Hematopoietic multipotent progenitor cell treated with erythropoietin and hydrocortisone succinate and interleukin-3 and kit ligand, for 15 days (in vitro differentiated cells): ENCODE data around the gene SPEM3.
"Not testable (repeated sequence)": the region's sequence is repeated elsewhere in the genome, so short reads cannot be mapped to it uniquely, and the experiment has no call there.

Experiments
- DNase-seq: peaks from one replicate; pipeline ENCODE4 v3.0.0-alpha.2; 2015; ENCODE audit warnings: low spot score

Gene SPEM3

DNA sequence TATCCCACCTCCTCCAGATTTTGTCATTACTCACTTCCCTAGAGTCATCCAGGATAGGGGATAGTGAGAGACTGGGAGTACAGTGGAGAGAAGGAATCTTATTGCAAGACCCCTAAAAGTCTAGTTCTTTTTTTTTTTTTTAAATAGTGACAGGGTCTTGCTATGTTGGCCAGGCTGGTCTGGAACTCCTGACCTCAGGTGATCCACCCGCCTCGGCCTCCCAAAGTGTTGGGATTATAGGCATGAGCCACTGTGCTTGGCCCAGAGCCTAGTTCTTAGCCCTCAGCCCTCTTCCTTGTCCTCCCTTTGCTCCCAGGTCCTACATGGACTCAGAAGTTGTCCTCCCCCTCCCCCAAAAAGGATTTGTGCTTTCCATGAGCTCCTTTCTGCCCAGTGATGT lies 13.5 kb downstream of the SPEM3 start:
- DNase-seq, result no peak

GRCh38 chr17:7443499-7444485 lies 15.1 kb downstream of the SPEM3 start:
- DNase-seq, result no peak

DNA sequence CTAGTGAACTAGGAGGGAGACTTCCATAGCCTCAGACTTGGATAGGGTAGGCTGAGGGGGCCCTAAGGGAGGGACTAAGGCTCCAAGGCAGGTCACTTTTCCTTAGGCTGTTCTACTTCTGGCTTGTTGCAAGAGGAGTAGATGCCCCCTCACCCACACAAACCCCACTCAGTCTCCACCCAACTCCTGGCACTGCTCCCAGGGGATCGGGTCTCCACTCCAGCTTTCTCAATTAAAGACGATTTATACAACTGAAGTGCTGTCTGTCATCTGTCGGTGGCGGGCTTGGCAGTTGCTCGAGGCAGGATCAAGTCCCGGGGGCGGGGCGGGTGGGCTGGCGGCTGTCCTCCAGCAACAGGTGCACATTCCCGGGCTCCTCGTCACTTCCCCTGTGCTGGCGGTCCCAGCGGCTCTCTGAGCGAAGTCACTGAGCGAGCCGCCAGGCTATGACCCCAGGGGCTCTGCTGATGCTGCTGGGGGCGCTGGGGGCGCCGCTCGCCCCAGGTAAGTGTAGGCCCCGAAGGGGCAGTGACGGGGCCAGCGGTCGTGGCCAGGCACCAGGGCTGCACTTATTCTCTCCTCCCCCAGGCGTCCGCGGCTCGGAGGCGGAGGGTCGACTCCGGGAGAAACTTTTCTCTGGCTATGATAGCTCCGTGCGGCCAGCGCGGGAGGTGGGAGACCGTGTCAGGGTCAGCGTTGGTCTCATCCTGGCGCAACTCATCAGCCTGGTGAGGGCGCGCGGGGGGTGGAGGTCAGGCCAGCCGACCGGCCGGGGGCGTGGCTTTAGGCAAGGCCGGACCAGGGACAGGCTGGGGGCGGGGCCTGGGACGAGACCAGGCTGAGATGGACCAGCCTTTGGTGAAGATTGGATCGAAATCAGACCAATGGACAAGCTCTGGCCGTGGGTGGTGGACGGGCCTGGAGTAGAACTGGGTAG lies 16.3 kb downstream of the SPEM3 start, which contains the start of gene CHRNB1:
TSS of gene CHRNB1 (plus strand) at position 380 of the 937 bp plus-strand sequence. CDS start at position 447, 67 bp downstream.
- peak; percentile 30 for DNase-seq

GRCh38 chr17:7445619-7445968 lies 16.9 kb downstream of the SPEM3 start:
- DNase-seq, result no peak

DNA sequence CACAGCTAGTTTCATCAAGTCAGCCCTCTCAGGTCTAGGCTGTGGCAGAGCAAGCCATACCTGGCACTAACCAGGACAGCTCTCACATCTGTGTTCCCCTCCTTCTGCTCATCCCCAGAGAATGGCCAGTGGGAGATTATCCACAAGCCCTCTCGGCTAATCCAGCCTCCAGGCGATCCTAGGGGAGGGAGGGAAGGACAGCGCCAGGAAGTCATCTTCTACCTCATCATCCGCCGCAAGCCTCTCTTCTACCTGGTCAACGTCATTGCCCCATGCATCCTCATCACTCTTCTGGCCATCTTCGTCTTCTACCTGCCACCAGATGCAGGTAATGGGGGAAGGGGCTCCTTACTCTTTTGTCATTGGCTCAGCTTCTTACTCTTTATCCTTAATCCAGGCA lies 19.8 kb downstream of the SPEM3 start:
- no peak for DNase-seq

- no peak for DNase-seq
Measured at GRCh38 chr17:7459961-7460545, 31.4 kb downstream of the SPEM3 start.

GRCh38 chr17:7460850-7461660 lies 32.4 kb downstream of the SPEM3 start:
- DNase-seq, result no peak

DNA sequence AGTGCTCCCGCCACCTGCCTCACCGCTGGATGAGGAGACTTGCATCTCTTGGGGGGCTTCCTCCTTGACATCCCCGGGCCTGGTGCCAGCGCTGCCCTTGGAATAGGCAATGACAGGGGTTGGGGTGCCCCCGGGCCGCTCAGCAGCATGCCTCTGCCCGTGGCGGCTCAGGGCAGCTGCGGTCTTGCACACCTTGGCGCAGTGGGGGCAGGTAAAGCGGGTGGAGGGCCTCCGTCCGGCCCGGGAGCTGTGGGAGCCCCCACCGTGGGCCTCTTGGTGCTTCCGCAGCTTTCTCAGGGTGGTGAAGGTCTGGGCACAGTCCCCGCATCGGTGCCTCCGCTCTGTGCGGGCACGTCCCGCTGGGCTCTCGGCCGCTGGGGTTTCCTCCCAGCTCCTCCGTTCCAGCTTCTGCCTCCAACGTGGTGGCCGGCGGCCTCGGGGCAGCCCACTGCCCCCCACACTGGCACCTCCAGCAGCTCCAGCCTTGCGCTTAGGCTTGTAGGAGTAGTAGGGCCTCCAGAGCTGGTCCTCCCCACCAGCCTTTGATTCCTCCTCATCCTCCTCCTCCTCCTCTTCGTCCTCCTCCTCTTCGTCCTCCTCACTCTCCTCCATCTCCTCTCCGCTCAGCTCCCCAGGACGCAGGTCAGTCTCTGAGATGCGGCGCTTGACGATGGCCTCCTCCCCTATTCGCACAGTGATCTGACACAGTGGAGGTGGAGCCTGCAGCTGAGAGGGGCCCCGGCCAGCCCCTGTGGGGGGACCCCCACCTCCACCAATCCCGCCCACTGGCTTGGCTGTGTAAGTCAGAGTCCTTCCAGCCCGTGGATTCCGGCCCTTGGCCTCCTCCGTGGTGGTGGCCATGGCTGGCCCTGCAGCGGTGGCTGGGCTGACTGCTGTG lies 34.1 kb downstream of the SPEM3 start:
- no peak for DNase-seq

- DNase-seq, result no peak
Measured at GRCh38 chr17:7463372-7463846, 34.8 kb downstream of the SPEM3 start.

DNA sequence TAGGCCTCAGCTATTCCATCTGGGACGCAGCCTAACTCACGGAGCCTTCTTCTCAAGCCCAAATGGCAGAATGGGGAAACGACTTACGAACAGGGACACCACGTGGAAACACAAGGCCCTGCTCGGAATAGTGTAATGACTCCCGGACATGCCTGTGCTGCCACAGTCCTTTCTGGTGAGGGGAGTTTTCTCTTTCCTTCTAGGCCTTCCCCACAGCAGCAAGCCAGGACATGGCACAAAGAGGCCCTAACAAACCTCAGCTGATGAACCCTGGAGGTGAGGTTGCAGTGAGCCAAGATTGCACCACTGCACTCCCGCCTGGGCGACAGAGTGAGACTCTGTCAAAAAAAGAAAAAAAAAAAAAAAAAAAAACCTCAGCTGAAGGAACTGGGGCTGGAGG lies 35.4 kb downstream of the SPEM3 start:
- no peak for DNase-seq

GRCh38 chr17:7465597-7466275 lies 37.1 kb downstream of the SPEM3 start:
- DNase-seq, result no peak

GRCh38 chr17:7466318-7466638 lies 37.6 kb downstream of the SPEM3 start:
- no peak for DNase-seq

GRCh38 chr17:7466639-7467341 lies 38.1 kb downstream of the SPEM3 start:
- DNase-seq, result peak; percentile 51

DNA sequence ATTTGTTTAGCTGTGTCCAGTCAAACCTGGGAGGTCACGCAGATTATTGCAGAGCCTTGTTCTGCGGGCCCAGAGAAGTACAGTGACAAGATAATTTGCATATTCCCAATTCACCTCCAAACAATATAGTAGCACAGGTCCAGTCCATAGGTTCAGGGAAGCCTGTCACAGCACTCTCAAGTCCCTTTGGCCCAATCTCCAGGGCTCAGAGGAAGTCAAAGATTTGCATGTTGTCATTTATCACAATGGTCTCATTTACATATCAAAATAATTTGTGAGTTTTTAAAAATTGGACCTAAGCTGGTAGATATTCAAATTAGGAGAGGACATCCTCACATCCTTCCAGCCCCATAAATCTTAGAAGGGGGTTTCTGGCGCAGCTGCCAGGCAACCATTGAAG lies 38.8 kb downstream of the SPEM3 start:
- DNase-seq, result no peak

DNA sequence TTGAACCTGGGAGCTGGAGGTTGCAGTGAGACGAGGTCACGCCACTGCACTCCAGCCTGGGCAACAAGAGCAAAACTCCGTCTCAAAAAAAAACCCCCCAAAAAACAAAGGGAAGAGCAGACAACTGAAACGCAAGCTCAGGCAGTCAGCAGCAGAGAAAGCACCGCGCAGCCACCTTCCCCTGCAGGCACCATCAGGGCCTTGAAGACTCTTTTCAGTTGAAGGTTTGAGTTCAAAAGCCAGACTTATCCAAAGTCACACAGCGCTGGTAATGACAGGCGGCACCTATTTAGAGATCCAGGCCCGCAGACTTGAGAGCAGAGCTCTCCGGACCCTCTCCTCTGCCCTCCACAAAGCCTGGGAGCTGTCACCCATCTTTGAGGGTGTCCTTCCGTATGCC lies 39.6 kb downstream of the SPEM3 start:
- DNase-seq, result no peak

DNA sequence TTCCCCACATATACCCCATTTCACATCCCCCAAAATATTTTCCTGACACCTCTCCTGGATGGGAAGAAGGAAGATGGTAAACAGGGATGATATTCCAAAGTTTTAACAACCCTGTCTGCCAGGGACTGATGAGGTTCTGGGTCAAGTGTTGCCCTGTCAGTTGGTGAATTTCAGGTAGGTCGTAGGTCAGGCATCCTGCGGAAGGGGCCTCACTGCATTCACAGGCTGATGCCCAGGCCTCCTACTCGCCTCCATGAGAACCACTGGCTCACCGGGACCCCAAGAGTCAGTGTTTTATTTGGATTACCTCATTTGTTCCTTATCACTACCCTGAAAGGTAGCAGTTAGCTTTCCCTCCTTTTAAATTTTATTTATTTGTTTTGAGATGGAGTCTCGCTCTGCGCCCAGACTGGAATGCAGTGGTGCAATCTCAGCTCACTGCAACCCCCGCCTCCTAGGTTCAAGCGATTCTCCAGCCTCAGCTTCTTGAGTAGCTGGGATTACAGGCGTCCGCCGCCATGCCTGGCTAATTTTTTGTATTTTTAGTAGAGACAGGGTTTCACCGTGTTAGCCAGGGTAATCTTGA lies 40.2 kb downstream of the SPEM3 start:
- no peak for DNase-seq

DNA sequence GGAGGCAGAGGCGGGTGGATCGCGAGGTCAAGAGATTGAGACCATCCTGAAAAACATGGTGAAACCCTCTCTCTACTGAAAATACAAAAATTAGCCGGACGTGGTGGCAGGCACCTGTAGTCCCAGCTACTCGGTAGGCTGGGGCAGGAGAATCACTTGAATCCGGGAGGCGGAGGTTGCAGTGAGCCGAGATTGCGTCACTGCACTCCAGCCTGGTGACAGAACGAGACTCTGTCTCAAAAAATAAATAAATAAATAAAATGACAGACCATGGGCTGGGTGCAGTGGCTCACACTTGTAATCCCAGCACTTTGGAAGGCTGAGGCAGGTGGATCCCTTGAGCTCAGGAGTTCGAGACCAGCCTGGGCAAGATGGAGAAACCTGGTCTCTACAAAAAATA lies 41.2 kb downstream of the SPEM3 start:
- not testable (repeated sequence) for DNase-seq

- not testable (repeated sequence) for DNase-seq
Measured at GRCh38 chr17:7470457-7470973, 41.9 kb downstream of the SPEM3 start.

- DNase-seq, result no peak
Measured at GRCh38 chr17:7471729-7472128, 43.1 kb downstream of the SPEM3 start.
